SK-N-SH (cell line): ENCODE measurements around the gene EXOSC2. TPM values are rescaled to one million over a fixed set of nuclear protein-coding genes. Genes with fewer than 3 reads are reported as not detected.
A peak's percentile ranks its signal among the peaks of the same experiment; 100 is the strongest.

ENCODE experiments used
- CTCF ChIA-PET: fragments of 300-600, 350-600 bp; formaldehyde crosslinking; extraction: SDS; loops from one replicate; lab custom pipeline; 2021; lab: Yijun Ruan, JAX
- POLR2A ChIA-PET: fragments of 350-600 bp; sonication (Branson Sonifier 250); formaldehyde crosslinking; extraction: SDS; loops from one replicate; lab custom pipeline; 2020; ENCODE audit warnings: antibody characterized with exemption, inconsistent platforms; lab: Yijun Ruan, JAX
- DNase-seq: peaks from one replicate; pipeline ENCODE4 v3.0.0; 2012
- H2AFZ ChIP-seq: fragments of 200-600 bp; sonication (generic); 2 replicates; pipeline ENCODE4 v1.8.1; 2016; ENCODE audit warnings: antibody characterized with exemption, mild to moderate bottlenecking, low read depth
- H3F3A ChIP-seq: fragments of 200-600 bp; sonication (generic); replicated peaks from 2 replicates; pipeline ENCODE3; 2016; ENCODE audit warnings: antibody characterized with exemption, mild to moderate bottlenecking; ENCODE audit not compliant: insufficient read depth
- H3K27ac ChIP-seq, 2 experiments: fragments of 200-500 bp in 1 of 2; fragments of 200-600 bp in 1 of 2; sonication (Bioruptor generic) in 1 of 2; sonication (generic), shearing (Covaris generic) in 1 of 2; 2 replicates each; pipeline versions ENCODE4 v1.5.1 to v1.6.1; 2014 to 2016; ENCODE audit warnings: low read depth in 2 of 2, inconsistent platforms in 1 of 2, low read length in 1 of 2, mild to moderate bottlenecking in 1 of 2, mixed read lengths in 1 of 2
- H3K27me3 ChIP-seq: fragments of 200-600 bp; sonication (generic), shearing (Covaris generic); 2 replicates; pipeline ENCODE4 v1.6.1; 2016; ENCODE audit warnings: mixed run types; ENCODE audit not compliant: insufficient read depth
- H3K36me3 ChIP-seq, 2 experiments: fragments of 200-500 bp in 1 of 2; fragments of 200-600 bp in 1 of 2; sonication (Bioruptor generic) in 1 of 2; sonication (generic) in 1 of 2; replicated peaks in 1 of 2; 2 replicates each; pipeline versions ENCODE3 to v1.5.1; 2014 to 2016; ENCODE audit warnings: low read length in 1 of 2, mild to moderate bottlenecking in 1 of 2; ENCODE audit not compliant: insufficient read depth in 2 of 2, control insufficient read depth in 1 of 2
- H3K4me1 ChIP-seq, 2 experiments: fragments of 200-500 bp in 1 of 2; fragments of 200-600 bp in 1 of 2; sonication (Bioruptor generic) in 1 of 2; sonication (generic), shearing (Covaris generic) in 1 of 2; 2 replicates each; pipeline versions ENCODE4 v1.5.1 to v1.6.1; 2014 to 2016; ENCODE audit warnings: low read depth in 1 of 2, low read length in 1 of 2, mixed run types in 1 of 2; ENCODE audit not compliant: insufficient read depth in 2 of 2, control insufficient read depth in 1 of 2
- H3K4me2 ChIP-seq: fragments of 200-600 bp; sonication (generic), shearing (Covaris generic); 2 replicates; pipeline ENCODE4 v1.6.1; 2017; ENCODE audit warnings: mixed run types
- H3K4me3 ChIP-seq, 2 experiments: fragments of 200-500 bp in 1 of 2; fragments of 200-600 bp in 1 of 2; sonication (Bioruptor generic) in 1 of 2; sonication (generic), shearing (Covaris generic) in 1 of 2; 2 replicates each; pipeline versions ENCODE4 v1.5.1 to v1.8.1; 2014 to 2016; ENCODE audit warnings: low read depth in 2 of 2, inconsistent platforms in 1 of 2, low read length in 1 of 2, mild to moderate bottlenecking in 1 of 2, mixed read lengths in 1 of 2, moderate library complexity in 1 of 2
- H3K79me2 ChIP-seq: fragments of 200-600 bp; sonication (generic); 2 replicates; pipeline ENCODE4 v1.8.1; 2017; ENCODE audit warnings: mild to moderate bottlenecking; ENCODE audit not compliant: insufficient read depth
- H3K9ac ChIP-seq: fragments of 200-600 bp; sonication (generic); 2 replicates; pipeline ENCODE4 v1.6.1; 2017; ENCODE audit warnings: mixed run types
- H3K9me2 ChIP-seq: fragments of 200-600 bp; sonication (generic); 2 replicates; pipeline ENCODE4 v1.6.1; 2017; ENCODE audit warnings: mixed run types
- H3K9me3 ChIP-seq: fragments of 200-600 bp; sonication (generic); 2 replicates; pipeline ENCODE4 v1.6.1; 2017; ENCODE audit warnings: mixed run types, mild to moderate bottlenecking, moderate library complexity
- H4K20me1 ChIP-seq: fragments of 200-600 bp; sonication (generic); 2 replicates; pipeline ENCODE4 v1.6.1; 2017; ENCODE audit warnings: mild to moderate bottlenecking, mixed run types; ENCODE audit not compliant: insufficient read depth
- CHD2 ChIP-seq: fragments of 150-350 bp; IDR thresholded peaks from 2 replicates; pipeline ENCODE4 v1.6.1; 2018; ENCODE audit warnings: low read length; ENCODE audit not compliant: partially characterized antibody
- ELF1 ChIP-seq: IDR thresholded peaks from 2 replicates; pipeline ENCODE4 v1.4.0; 2012
- EP300 ChIP-seq, 2 experiments: IDR thresholded peaks; 2 replicates each; pipeline versions ENCODE4 v1.4.0 to v1.6.1; 2012; ENCODE audit warnings: borderline replicate concordance in 1 of 2, low read depth in 1 of 2, low read length in 1 of 2
- EZH2phosphoT487 ChIP-seq: fragments of 200-600 bp; sonication (generic); IDR thresholded peaks from 2 replicates; pipeline ENCODE4 v1.6.1; 2017; ENCODE audit warnings: low read depth, mixed run types, mild to moderate bottlenecking, antibody characterized with exemption, moderate library complexity, borderline replicate concordance
- FOSL2 ChIP-seq: IDR thresholded peaks from 2 replicates; pipeline ENCODE4 v1.4.0; 2012; ENCODE audit warnings: low read depth, mild to moderate bottlenecking, moderate library complexity, borderline replicate concordance
- FOXJ3 ChIP-seq: sonication (generic); formaldehyde crosslinking; IDR thresholded peaks from 2 replicates; pipeline ENCODE4 v1.5.1; 2020; ENCODE audit warnings: mild to moderate bottlenecking, missing genetic modification reagents
- FOXM1 ChIP-seq: IDR thresholded peaks from 2 replicates; pipeline ENCODE4 v1.4.0; 2012; ENCODE audit warnings: low read depth, mild to moderate bottlenecking
- GABPA ChIP-seq: IDR thresholded peaks from 2 replicates; pipeline ENCODE4 v1.4.0; 2012; ENCODE audit warnings: low read depth, mild to moderate bottlenecking
- JUND ChIP-seq: IDR thresholded peaks from 2 replicates; pipeline ENCODE4 v1.4.0; 2012
- MEF2A ChIP-seq: IDR thresholded peaks from 2 replicates; pipeline ENCODE4 v1.4.0; 2012; ENCODE audit warnings: low read depth, borderline replicate concordance
- MXI1 ChIP-seq: IDR thresholded peaks from 2 replicates; pipeline ENCODE4 v1.6.1; 2012; ENCODE audit warnings: mild to moderate bottlenecking, low read depth, low read length, improper control_type of control experiment
- NFIC ChIP-seq: IDR thresholded peaks from 2 replicates; pipeline ENCODE4 v1.4.0; 2012; ENCODE audit warnings: borderline replicate concordance
- NRF1 ChIP-seq: IDR thresholded peaks from 2 replicates; pipeline ENCODE4 v1.6.1; 2012; ENCODE audit warnings: low read depth, mild to moderate bottlenecking, low read length
- RFX5 ChIP-seq: IDR thresholded peaks from 2 replicates; pipeline ENCODE4 v1.6.1; 2012; ENCODE audit warnings: mild to moderate bottlenecking, improper control_type of control experiment, low read length
- RXRA ChIP-seq: IDR thresholded peaks from 2 replicates; pipeline ENCODE4 v1.4.0; 2012; ENCODE audit warnings: low read depth, mild to moderate bottlenecking, borderline replicate concordance
- SIN3A ChIP-seq: IDR thresholded peaks from 2 replicates; pipeline ENCODE4 v1.6.1; 2012; ENCODE audit warnings: low read depth, mild to moderate bottlenecking, low read length, moderate library complexity, borderline replicate concordance
- SMC3 ChIP-seq: IDR thresholded peaks from 2 replicates; pipeline ENCODE4 v1.6.1; 2012; ENCODE audit warnings: low read depth, low read length, improper control_type of control experiment
- TCF12 ChIP-seq: IDR thresholded peaks from 2 replicates; pipeline ENCODE4 v1.4.0; 2012
- WGBS: methylation state at CpG from one replicate; pipeline ENCODE4 v1.1.6; 2017; ENCODE audit warnings: low lambda C conversion rate; 5-methylcytosine and 5-hydroxymethylcytosine counted together
- polyA plus RNA-seq, 3 experiments: library from polyadenylated mRNA; depleted of rRNA; stranded (reverse); fragments of >200 nt; gene quantifications; 2 replicates each; pipeline ENCODE4 v1.2.3, GENCODE V29; 2012
- TF ChIP-seq, protein P1 (sequence below): IDR thresholded peaks from 2 replicates; pipeline ENCODE4 v1.4.0; 2012; ENCODE audit warnings: low read depth
- TF ChIP-seq, protein P2 (sequence below): fragments of 150-350 bp; IDR thresholded peaks from 2 replicates; pipeline ENCODE4 v1.6.1; 2017; ENCODE audit warnings: antibody characterized with exemption, low read length, low read depth, borderline replicate concordance
- TF ChIP-seq, protein P3 (sequence below): IDR thresholded peaks from 2 replicates; pipeline ENCODE4; 2012
- TF ChIP-seq, protein P4 (sequence below): fragments of 200-600 bp; sonication (generic); IDR thresholded peaks from 2 replicates; pipeline ENCODE4 v1.6.1; 2017; ENCODE audit warnings: antibody characterized with exemption, mild to moderate bottlenecking, moderate library complexity

The EXOSC2 gene
- polyA plus RNA-seq, 1 of the 3 experiments (the other 2 are of a cell fraction), result 28.7 TPM

DNA sequence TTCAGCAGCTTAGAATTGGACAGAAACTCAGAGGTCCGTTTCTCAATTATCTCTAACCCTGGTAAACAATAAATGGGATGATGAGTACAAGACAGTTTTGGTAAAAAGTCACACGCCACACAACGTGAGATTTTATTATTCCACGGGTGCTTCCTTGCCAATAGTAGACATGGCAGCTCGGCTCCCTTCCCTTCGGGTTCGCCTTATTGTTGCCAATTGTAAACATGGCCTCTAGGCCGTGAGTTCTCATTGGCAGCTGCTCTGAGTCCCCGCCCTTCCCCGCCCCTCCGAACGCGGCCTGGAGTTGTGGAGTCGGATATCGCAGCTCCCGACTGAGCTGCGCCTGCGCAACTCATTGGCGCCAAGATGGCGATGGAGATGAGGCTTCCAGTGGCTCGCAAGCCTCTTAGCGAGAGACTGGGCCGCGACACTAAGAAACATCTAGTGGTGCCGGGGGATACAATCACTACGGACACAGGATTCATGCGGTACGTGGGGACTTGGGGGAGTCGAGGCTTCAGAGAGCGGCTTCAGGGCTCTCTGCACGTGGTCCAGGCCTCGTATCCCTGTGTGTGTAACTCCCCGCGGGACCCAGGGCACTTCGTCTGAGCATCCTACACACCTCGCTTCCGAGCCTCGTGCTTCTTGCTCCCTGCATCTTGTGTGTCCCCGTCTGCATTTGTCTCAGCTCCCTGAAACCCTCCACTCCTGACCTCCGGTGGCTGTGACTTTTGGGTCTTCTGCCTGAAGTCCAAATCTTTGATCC is at the start of gene EXOSC2 (continued):
- TF ChIP-seq EZH2phosphoT487 (no peak), JUND (no peak), RXRA (no peak), MEF2A (no peak), FOXM1 (no peak), SMC3 (no peak), SIN3A (peak; percentile 48; the same call in 1 of the 2 replicates), RFX5 (no peak), MXI1 (peak; percentile 96), CHD2 (peak; percentile 92)
- TF ChIP-seq, protein P1, sequence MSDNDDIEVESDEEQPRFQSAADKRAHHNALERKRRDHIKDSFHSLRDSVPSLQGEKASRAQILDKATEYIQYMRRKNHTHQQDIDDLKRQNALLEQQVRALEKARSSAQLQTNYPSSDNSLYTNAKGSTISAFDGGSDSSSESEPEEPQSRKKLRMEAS, result peak; percentile 96
- TF ChIP-seq, protein P2, sequence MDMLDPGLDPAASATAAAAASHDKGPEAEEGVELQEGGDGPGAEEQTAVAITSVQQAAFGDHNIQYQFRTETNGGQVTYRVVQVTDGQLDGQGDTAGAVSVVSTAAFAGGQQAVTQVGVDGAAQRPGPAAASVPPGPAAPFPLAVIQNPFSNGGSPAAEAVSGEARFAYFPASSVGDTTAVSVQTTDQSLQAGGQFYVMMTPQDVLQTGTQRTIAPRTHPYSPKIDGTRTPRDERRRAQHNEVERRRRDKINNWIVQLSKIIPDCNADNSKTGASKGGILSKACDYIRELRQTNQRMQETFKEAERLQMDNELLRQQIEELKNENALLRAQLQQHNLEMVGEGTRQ, result no peak
- TF ChIP-seq, protein P3, sequence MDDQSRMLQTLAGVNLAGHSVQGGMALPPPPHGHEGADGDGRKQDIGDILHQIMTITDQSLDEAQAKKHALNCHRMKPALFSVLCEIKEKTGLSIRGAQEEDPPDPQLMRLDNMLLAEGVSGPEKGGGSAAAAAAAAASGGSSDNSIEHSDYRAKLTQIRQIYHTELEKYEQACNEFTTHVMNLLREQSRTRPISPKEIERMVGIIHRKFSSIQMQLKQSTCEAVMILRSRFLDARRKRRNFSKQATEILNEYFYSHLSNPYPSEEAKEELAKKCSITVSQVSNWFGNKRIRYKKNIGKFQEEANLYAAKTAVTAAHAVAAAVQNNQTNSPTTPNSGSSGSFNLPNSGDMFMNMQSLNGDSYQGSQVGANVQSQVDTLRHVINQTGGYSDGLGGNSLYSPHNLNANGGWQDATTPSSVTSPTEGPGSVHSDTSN, result peak; percentile 10; the same call in 1 of the 2 replicates

DNA sequence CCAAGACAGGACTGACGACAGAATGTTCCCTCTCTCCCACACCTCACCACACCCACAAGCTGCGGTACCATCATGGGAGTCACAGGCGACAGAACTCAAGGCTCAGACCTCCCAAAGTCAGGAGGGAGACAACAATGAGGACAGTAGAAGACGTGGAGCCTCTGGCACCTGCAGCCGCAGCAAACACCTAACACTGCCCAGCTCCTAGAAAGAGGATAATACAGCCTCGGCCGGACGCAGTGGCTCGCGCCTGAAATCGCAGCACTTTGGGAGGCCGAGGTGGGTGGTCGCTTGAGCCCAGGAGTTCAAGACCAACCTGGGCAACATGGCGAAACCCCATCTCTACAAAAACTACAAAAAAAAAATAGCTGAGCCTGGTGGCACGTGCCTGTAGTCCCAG is 42.4 kb upstream of the EXOSC2 start:
- no peak overlapping the region for H3K4me2 ChIP-seq
- CTCF ChIA-PET, result interaction anchor here (0.9 to 1.1 kb wide), 4 partner anchors 9 to 50 kb away, joined by 3 to 5 read pairs (median 3); no protein-coding TSS in a partner anchor
- no peaks in the 10 kb centered on the region for H3F3A ChIP-seq
- peaks cover 9% of the 10 kb centered on the region; the same call in 1 of the 2 replicates for H3K27me3 ChIP-seq
- no peak for TF ChIP-seq TCF12
- no peak for TF ChIP-seq RFX5
- TF ChIP-seq NFIC, result no peak
- no peak for TF ChIP-seq EP300 (IDR thresholded peaks at IDR 0.05; ENCODE audit: borderline replicate concordance in 1 of 2, low read depth in 1 of 2, low read length in 1 of 2)
- no peak for TF ChIP-seq GABPA
- TF ChIP-seq FOSL2, result no peak
- no peak for TF ChIP-seq SIN3A
- TF ChIP-seq, protein P3, result no peak
- TF ChIP-seq, protein P2, result no peak
- no peak for TF ChIP-seq NRF1
- TF ChIP-seq, protein P1, result no peak
- TF ChIP-seq ELF1, result no peak
- TF ChIP-seq, protein P4, sequence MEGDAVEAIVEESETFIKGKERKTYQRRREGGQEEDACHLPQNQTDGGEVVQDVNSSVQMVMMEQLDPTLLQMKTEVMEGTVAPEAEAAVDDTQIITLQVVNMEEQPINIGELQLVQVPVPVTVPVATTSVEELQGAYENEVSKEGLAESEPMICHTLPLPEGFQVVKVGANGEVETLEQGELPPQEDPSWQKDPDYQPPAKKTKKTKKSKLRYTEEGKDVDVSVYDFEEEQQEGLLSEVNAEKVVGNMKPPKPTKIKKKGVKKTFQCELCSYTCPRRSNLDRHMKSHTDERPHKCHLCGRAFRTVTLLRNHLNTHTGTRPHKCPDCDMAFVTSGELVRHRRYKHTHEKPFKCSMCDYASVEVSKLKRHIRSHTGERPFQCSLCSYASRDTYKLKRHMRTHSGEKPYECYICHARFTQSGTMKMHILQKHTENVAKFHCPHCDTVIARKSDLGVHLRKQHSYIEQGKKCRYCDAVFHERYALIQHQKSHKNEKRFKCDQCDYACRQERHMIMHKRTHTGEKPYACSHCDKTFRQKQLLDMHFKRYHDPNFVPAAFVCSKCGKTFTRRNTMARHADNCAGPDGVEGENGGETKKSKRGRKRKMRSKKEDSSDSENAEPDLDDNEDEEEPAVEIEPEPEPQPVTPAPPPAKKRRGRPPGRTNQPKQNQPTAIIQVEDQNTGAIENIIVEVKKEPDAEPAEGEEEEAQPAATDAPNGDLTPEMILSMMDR, result no peak
- TF ChIP-seq FOXM1, result no peak
- no peak for TF ChIP-seq FOXJ3 (CRISPR knock-in tag)
- TF ChIP-seq, all 33 proteins: peak for 0
- H3K27ac ChIP-seq, result no peak overlapping the region
- no peaks in the 10 kb centered on the region for H3K9me2 ChIP-seq
- POLR2A ChIA-PET, result no interaction called here
- H3K36me3 ChIP-seq, result no peaks in the 10 kb centered on the region
- no peaks in the 10 kb centered on the region for H3K79me2 ChIP-seq
- no peak overlapping the region for H2AFZ ChIP-seq
- no peaks in the 10 kb centered on the region for H3K4me1 ChIP-seq
- no peak overlapping the region for H3K4me3 ChIP-seq
- DNase-seq, result no peak
- no peaks in the 10 kb centered on the region for H3K9me3 ChIP-seq
- 71% methylated on average over 14 of the region's 15 CpGs for WGBS
- no peak overlapping the region for H3K9ac ChIP-seq
- H4K20me1 ChIP-seq, result no peaks in the 10 kb centered on the region
